Measurements from ENCODE around the gene HACD2. TPM values are rescaled to one million over a fixed set of nuclear protein-coding genes. Genes with fewer than 3 reads are reported as not detected.

HACD2 gene
- total RNA-seq, 1 donor from 2014 or later = 24.5 TPM

DNA sequence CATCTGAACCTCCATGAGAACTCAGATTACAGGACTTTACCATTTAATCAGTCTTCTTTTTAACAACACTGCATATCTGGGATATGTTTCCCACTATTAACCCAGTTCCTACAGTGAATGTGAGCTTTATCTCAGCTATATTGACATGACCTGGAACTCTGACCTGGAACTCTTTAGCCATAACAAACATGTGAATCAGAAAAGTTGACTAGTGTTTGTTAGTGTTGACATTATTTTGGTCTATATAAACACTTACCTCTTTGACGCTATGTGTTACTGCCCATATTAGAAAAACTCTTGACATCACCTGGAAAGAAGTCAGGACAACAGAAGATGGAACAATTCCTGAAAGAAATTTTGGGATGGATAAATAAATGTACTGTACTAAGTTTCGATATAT lies 56.7 kb downstream of the HACD2 start:
- DNase-seq (ENCODE audit: low spot score) = no peak
- ATAC-seq = peak; percentile 92

DNA sequence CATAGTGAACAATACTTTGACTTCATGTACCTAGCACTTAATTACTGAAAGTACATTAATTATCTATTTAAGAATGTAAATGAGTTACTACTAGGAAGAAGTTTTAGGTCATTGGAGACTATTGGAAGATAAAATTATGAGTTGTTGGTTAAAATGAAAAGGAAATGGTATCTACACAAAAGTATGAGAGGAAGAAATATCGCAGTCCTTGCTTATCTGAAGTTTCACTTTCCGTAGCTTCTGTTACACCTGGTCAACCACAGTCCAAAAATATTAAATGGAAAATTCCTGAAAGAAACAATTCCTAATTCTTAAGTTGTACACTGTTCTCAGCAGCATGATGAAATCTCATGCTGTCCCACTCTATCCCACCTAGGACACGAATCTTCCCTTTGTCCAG lies 57.8 kb downstream of the HACD2 start:
- DNase-seq (ENCODE audit: low spot score) = no peak
- ATAC-seq = no peak

GRCh38 chr3:123526474-123526873 lies 58.4 kb downstream of the HACD2 start:
- no peak for DNase-seq (ENCODE audit: low spot score)
- ATAC-seq = no peak

- no peak for DNase-seq (ENCODE audit: low spot score)
- no peak for ATAC-seq
Measured at GRCh38 chr3:123525433-123525832, 59.4 kb downstream of the HACD2 start.

GRCh38 chr3:123524981-123525380 lies 59.9 kb downstream of the HACD2 start:
- ATAC-seq (no peak), DNase-seq (ENCODE audit: low spot score) (no peak)

GRCh38 chr3:123523023-123523412 lies 61.8 kb downstream of the HACD2 start:
- DNase-seq (ENCODE audit: low spot score) = no peak

GRCh38 chr3:123522320-123523022 lies 62.4 kb downstream of the HACD2 start:
- ATAC-seq (peak; percentile 5), DNase-seq (ENCODE audit: low spot score) (no peak)

More at GRCh38 chr3:123523023-123523412, 61.8 kb downstream of the HACD2 start:
- peak; percentile 29 for ATAC-seq

DNA sequence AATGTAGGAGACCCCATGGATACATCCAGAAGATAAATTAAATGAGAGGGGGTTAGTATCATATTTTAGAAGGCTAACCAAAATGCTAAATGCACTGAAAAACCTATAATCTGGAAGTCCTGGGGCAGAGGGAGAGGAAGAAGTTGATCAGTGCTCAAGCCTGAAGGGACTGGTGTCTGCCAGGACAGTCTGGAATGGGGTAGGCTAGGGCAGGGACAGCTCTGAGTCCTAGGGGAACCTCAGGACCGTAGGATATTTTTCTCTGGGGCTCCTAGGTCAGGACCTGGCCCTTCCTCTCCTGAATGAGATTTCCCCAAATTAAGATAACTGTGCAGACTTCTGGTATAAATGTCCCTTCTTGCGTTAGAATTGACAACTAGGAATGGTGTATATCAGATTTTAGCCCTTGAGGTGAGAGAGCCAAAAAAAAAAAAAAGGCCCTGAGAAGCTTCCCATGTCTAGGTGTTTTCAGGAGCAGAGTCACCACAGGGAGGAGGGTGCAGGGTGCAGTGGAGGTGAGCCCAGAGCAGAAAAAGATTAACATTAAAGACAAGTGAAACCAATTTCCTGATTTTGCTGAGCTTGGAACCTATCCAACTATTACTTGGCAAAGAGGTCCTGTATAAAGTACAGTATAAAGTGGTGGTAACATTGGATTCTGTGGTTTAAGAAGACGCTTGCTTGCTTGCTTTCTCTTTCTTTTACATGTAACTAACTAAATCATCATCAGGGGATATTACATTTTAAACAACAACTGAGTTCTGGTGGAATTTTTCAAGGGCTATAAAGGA lies 63.5 kb downstream of the HACD2 start:
- ATAC-seq (peak; percentile 79), DNase-seq (ENCODE audit: low spot score) (no peak)

- ATAC-seq (no peak), DNase-seq (ENCODE audit: low spot score) (no peak)
Measured at GRCh38 chr3:123520656-123521055, 64.2 kb downstream of the HACD2 start.

DNA sequence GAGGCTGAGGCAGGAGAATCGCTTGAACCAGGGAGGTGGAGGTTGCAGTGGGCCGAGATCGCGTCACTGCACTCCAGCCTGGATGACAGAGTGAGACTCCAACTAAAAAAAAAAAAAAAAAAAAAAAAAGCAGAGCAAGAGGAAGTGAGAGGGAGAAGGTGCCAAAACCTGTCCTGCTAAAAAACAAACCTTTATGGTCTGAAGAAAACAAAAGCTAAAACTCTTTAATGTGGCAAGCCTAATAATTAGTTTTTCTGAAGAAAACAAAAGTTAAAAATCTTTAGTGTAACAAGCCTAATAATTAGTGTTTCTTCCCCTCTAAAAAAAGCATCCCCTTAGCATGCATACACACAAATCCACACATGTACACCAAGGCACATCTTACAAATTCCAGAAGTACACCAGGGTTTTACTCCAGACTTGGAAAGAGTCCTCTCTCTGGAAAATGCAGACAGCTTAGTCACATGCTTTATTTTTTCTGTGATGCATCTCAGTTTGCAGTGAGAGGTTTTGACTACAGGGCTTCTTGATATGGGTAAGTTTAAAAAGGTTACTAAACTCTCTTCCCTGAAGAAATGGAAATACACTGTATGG lies 65.9 kb downstream of the HACD2 start:
- DNase-seq (ENCODE audit: low spot score) (no peak), ATAC-seq (no peak)

GRCh38 chr3:123511726-123512125 lies 73.1 kb downstream of the HACD2 start:
- DNase-seq (ENCODE audit: low spot score) = no peak
- ATAC-seq = no peak

DNA sequence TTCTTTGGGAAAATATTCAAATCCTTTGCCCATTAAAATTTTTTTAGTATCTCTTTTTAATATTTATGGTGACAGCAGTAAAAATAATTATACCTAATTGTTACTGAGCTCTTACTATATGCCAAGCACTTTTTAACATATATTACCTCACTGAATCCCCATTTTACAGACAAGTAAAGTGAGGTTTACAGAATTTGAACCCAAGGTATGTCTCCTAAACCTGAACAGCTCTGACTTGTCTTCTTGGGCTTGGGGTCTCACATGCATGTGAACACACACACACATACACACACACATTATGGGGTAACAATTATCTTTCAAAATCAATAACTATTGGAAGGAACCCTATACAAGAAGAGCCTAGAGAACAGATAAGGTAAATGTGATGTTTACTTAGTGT lies 73.8 kb downstream of the HACD2 start:
- ATAC-seq = no peak
- DNase-seq (ENCODE audit: low spot score) = no peak

- ATAC-seq (no peak), DNase-seq (ENCODE audit: low spot score) (no peak)
Measured at GRCh38 chr3:123508178-123508577, 76.7 kb downstream of the HACD2 start.

GRCh38 chr3:123505820-123506219 lies 79.0 kb downstream of the HACD2 start:
- no peak for DNase-seq (ENCODE audit: low spot score)
- no peak for ATAC-seq

DNA sequence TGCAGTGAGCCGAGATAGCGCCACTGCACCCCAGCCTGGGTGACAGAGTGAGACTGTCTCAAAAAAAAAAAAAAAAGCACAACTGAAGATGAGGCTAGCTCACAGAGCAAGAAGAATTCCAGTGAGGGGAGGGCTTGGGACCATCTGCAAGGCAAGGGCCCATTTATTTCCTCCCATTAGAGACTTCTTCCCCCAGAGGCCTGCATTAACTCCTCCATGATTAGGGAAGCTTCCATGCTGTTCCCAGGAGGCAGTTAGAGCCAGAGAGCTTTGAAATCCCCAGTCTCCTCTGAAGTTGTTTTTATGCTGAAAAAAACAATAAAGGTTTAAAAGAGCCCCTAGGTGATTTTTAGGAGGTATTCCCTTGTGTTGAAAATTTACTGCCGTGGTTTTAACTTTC lies 81.7 kb downstream of the HACD2 start:
- DNase-seq (ENCODE audit: low spot score) (no peak), ATAC-seq (no peak)

GRCh38 chr3:123499322-123499721 lies 85.5 kb downstream of the HACD2 start:
- ATAC-seq = no peak
- no peak for DNase-seq (ENCODE audit: low spot score)

- DNase-seq (ENCODE audit: low spot score) (no peak), ATAC-seq (no peak)
Measured at GRCh38 chr3:123498761-123499160, 86.1 kb downstream of the HACD2 start.

DNA sequence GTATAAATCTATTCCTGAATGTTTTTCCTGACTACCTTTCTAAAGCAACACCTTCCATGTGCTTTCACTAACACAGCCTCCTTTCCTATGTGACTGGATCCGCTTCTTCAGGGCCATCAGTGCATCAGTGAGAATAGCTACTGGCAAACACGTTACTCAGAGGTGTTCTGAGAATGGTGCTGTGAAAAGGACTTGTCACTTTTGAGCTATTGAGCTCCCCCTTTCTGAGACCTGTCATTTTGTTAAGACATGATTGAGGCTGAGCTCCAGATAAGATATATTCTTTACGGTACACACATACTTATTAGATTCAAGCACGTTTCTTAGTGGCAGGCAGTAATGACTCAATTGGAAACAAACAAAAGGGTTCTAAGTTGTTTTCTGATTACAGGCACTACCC lies 90.9 kb downstream of the HACD2 start:
- DNase-seq (ENCODE audit: low spot score) (no peak), ATAC-seq (no peak)

- DNase-seq (ENCODE audit: low spot score) = no peak
- ATAC-seq = no peak
Measured at GRCh38 chr3:123491966-123492587, 92.8 kb downstream of the HACD2 start.

DNA sequence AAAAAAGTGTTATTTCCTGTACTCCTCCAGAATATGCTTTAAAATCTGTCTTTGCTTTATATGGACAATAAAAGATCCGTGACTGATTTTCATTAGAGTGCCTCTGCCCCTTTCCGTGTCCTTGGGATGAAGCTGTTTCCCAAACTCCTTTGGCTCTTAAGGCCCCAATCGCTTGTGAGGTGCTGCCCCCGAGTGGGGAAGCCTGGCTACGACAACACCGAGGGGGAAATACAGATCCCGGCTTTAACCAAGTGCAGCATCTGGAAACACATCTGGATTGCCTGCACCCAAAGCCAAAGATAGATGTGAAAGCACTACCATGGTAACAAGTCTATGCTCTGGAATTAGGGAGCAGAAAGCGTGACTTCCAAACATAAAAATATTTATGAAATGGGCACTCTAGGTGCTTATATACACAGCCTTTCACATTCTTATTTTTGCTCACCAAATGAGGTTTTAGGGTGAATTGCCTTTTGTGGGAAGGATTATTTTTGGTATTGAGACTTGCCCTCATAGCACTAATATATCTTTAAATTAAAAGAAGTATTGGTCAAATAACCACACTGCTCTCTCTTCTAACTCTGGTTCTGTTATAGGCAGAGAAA lies 95.4 kb downstream of the HACD2 start:
- DNase-seq (ENCODE audit: low spot score) (peak; percentile 68), ATAC-seq (peak; percentile 92)

All from left lobe of liver (tissue), 2 donors.